Measurements from ENCODE around the gene GABBR1.

DNA sequence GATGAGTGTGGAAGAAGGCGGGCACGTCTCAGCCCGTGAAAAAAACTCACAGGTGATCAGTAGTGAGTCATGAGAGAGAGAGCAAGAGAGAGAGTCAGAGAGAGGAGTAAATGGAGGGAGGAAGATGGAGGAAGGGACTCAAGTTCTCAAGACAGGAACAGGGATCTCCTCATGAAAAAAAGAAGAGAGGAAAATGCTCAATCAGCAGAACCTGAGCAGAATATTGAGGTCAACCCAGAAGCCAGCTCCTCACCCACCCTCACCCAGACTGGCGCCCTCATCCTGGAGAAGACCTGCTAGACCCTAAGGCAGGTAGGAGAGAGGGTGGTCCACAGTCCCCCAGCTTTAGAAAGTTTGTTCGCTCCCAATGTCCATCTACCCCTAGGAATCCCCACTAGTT is 78.2 kb downstream of the GABBR1 start:
- no peak for TF ChIP-seq EZH2 (IDR thresholded peaks at IDR 0.05)
- TF ChIP-seq POLR2AphosphoS5 (IDR thresholded peaks at IDR 0.05; ENCODE audit: borderline replicate concordance, low read depth, low read length) = no peak
- no peak for TF ChIP-seq FOXP2 (optimal IDR thresholded peaks at IDR 0.05; ENCODE audit: control extremely low read depth, extremely low read length, insufficient read depth)

Measured in SK-N-MC (cell line).